Measurements from ENCODE around the gene LIPG. TPM values are rescaled to one million over a fixed set of nuclear protein-coding genes. Genes with fewer than 3 reads are reported as not detected.
"Not testable (repeated sequence)": the region's sequence is repeated elsewhere in the genome, so short reads cannot be mapped to it uniquely, and the experiment has no call there.

LIPG gene
- polyA plus RNA-seq, 4 donors: 39.3 to 72.7 (median 55.9) TPM

- no peak for DNase-seq (ENCODE audit: low read depth in 4 of 4, low spot score in 2 of 4)
Observed at GRCh38 chr18:49546278-49546677, 15.6 kb upstream of the LIPG start.

DNA sequence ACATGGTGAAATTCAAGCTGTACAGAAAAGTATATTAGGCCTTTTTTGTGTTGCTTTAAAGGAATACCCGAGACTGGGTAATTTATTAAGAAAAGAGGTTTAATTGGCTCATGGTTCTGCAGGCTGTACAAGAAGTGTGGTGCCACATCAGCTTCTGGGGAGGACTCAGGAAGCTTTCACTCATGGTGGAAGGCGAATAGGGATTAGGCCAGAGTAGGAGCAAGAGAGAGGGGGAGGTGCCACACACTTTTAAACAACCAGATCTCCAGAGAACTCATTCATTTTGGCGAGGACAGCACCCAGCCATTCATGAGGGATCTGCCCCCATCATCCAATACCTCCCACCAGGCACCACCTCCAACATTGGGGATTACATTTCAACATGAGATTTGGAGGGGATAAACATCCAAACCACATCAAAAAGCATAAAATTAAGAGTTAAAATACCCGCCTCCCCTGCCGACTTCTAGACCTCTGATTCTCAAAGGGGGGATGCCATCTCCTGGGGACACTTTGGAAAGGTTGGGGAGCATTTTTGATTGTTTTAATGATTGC lies 15.1 kb upstream of the LIPG start:
- no peak for DNase-seq (ENCODE audit: low read depth in 4 of 4, low spot score in 2 of 4)

GRCh38 chr18:49547701-49548100 lies 14.2 kb upstream of the LIPG start:
- no peak for DNase-seq (ENCODE audit: low read depth in 4 of 4, low spot score in 2 of 4)

DNA sequence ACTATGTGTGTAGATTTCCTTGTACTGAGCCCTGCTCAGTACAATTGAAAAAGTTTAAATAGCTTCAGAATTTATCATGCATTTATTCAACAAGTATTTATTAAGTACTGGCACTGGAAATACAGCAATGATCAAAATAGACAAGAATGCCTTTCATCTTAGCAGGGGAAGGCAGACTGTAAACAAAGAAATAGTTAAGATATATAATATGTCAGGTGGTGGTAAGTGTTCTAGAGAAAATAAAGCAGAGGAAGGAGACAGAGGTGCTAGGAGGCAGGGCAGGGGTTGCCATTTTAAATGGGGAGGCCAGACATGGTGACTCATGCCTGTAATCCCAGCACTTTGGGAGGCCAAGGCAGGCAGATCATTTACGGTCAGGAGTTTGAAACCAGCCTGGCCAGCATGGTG lies 13.6 kb upstream of the LIPG start:
- no peak for DNase-seq (ENCODE audit: low read depth in 4 of 4, low spot score in 2 of 4)

DNA sequence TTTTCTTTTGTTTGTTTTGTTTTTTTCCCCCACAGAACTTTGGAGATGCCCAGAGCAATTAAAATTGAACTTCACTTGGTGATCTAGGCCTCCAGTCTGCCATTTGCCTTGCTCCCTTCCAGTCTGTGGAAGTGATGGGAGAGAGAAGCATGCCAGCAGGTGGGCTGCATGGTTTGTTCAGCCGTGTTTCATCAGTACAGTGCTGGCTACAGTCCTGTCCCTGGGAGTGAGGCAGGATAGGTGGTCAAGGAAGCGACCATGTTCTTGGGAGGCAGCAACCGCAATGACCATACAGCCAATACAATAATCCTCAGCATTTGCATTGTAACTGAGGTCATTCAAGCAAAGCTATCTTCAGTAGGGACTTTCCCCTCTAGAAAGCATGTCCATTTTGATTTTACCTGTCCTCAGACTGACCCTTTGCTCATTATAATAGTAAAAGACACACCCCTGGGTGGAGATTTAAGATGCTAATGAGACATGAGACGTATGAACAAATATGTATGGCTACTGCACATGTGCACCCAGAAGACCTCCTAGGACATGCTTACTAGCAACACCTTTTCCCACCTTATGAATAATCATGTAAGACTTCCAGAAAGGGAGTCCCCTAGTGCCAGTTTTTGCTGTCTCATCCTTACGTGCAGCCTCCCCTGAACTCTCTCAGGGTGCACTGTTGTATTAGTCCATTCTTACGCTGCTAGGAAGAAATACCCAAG lies 11.1 kb upstream of the LIPG start:
- DNase-seq (ENCODE audit: low read depth in 4 of 4, low spot score in 2 of 4): no peak

GRCh38 chr18:49553003-49553402 lies 8.9 kb upstream of the LIPG start:
- no peak for DNase-seq (ENCODE audit: low read depth in 4 of 4, low spot score in 2 of 4)

DNA sequence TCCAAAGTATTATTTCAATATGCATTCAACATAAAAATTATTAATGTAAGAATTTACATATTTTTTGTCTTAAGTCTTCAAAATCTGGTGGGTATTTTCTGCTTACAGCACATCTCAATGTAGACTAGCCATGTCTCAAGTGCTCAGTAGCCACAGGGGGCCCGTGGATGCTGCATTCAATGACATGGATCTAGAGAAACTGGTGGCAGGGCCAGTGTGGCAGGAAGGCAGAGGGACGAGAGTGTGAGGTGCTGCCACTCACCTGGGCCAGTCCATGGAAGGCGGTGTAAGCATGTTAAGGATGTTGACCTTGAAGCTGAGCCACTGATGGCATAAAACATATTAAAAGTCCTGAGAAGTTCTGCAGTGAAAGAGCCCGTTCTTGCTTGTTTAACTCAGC lies 6.2 kb upstream of the LIPG start:
- no peak for DNase-seq (ENCODE audit: low read depth in 4 of 4, low spot score in 2 of 4)

- no peak for DNase-seq (ENCODE audit: low read depth in 4 of 4, low spot score in 2 of 4)
Observed at GRCh38 chr18:49558356-49558755, 3.5 kb upstream of the LIPG start.

DNA sequence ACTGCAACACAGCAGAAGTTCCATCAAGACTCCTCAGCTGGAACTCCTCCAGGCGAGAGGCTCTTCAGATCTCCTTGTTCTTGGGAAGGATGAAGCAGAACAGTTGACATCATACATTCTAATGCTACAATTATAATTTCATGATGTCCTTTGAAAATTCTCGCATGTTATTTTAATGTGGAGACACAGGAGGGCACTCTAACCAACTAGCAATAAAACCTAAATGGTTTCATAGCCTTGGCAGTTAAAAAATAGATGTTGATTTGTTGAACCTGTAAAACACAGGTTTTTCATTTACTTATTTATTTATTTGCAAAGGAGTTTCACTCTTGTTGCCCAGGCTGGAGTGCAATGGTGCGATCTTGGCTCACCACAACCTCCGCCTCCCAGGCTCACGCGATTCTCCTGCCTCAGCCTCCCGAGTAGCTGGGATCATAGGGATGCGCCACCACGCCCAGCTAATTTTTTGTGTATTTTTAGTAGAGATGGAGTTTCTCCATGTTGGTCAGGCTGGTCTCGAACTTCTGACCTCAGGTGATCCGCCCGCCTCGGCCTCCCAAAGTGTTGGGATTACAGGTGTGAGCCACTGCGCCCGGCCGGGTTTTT lies 2.4 kb upstream of the LIPG start:
- DNase-seq (ENCODE audit: low read depth in 4 of 4, low spot score in 2 of 4): not testable (repeated sequence)

DNA sequence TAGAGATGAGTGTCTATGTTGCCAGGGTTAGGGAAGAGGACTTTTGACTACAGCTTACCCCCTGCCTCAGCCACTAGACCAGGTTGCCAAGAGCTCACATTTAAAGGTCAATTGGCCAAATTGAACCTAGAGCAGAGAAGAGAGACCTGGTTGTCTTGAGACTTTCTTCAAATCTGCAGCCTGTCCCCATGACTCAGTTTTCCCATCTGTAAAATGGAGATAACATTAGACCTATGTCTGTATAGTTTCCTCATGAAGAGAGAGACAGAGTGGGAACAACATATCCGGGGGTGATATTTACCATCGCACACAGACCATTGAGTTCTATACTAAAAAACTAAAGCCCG lies 1.6 kb upstream of the LIPG start:
- DNase-seq (ENCODE audit: low read depth in 4 of 4, low spot score in 2 of 4): no peak

DNA sequence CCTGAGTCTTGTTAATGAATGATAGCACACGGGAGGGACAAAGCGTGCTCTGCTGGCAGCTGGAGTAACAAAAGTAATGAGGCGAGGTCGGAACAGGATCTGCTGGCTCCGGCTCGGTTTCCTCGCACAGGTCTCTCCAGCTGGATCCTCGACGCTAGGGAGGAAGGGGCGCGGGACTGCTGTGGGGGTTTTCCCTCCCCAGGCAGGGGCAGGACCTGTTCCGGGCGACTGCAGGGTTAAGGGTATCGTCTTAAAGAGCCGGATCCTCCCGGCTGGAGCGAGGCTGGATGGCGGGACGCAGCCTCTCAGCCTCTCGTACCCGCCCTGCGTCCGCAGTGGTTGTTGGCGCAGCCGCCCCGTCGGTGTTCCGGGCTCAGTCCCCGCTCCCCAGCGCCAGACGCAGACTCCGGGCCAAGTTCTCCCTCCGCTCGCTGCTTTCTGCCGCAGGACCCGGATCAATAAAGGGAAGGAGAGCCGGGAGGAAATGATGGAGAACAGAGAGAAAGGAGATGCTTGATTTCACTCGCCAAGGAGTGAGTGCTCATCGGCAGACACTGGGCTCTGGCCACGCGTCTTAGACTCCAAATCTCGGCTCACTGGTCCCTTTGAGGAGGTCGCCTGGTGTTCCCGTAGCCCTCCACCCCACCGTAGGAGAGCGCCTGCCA lies 1.1 kb upstream of the LIPG start:
- peak in 3 of 4 donors; percentile 61 to 67 (median 67) for DNase-seq (ENCODE audit: low read depth in 4 of 4, low spot score in 2 of 4)

- no peak for DNase-seq (ENCODE audit: low read depth in 4 of 4, low spot score in 2 of 4)
Observed at GRCh38 chr18:49562481-49563129, 748 bp downstream of the LIPG start.

DNA sequence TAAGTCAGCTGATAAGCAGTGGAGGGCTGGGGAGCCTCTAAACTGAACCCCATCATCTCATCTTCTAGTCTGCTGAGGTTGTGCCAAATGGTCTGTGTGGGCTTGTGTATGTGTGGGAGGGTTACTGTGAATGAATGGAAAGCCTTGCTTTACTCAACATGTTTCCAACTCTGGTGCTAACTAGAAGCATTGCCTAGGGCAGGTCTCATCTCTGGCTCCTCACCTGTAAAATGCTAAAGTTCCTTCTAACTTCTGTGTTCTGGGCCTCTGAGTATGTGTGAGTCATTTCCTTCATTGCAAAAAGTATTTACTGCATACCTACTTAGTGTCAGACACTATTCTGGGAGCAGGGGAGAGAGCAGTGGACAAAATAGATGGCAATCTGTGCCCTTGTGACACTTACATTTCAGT lies 1.3 kb downstream of the LIPG start:
- DNase-seq (ENCODE audit: low read depth in 4 of 4, low spot score in 2 of 4): no peak

DNA sequence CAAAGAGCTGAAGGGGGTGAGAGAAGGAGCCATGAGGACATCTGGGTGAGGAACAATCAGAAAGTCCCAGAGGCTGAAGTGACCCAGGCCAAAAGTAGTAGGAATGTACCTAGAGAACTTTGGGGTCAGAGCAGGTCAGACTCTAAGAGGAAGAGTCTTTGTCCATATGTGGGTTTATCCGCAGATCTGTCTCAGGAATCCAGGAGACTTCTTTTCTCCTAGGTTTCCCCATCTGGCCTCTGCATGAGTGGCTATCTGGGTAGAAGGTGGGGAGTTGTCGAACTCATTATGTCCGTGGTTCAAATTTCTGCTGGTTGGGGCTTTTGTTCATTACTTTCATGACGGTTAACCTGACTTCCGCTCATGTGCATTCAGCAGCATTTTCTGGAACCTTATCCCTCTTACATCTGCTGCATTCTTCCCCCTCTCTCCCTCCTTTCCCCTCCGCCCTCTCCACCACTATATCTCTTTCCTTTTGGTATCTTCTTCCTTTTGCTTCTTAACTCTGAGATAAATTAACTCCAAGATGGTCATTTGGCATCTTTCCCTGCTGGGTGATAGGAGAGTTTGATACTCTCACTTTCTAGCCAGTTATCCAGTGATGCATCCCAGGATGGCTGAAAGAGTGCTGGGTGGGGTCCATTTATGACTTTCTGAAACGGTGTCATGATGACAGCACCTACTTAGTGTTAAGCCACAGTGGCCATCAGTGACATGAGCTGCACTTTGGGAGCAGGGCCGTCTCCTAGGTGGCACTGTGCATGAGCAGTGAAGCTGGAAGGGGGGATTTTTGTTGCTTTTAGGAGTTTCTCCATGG lies 2.1 kb downstream of the LIPG start:
- no peak for DNase-seq (ENCODE audit: low read depth in 4 of 4, low spot score in 2 of 4)

DNA sequence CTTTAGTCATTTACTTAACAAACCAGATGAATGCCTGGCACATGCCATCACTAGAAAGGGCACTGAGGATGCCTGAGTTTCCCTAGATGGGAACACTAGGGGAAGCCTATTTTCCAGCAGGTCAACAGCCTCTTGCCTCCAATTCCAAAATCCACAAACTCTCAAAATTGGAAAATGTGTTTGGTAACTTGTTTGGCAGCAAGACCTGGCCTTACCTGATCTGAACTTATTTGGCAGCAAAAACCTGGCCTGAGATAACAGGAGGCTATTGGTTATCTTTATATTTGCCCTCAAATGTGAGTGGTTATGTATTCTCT lies 2.6 kb downstream of the LIPG start:
- no peak for DNase-seq (ENCODE audit: low read depth in 4 of 4, low spot score in 2 of 4)

DNA sequence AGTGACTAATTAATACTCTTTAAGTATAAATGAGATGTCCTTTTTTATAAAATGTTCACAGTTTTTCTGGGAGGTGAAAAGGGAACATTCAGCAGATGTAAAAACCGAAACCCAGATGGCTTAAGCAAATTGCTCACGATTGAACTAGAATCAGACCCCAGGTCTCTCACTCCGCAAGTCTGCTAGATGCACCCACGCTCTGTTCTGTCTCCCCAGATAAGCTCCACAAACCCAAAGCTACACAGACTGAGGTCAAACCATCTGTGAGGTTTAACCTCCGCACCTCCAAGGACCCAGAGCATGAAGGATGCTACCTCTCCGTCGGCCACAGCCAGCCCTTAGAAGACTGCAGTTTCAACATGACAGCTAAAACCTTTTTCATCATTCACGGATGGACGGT lies 3.2 kb downstream of the LIPG start:
- DNase-seq (ENCODE audit: low read depth in 4 of 4, low spot score in 2 of 4): no peak

DNA sequence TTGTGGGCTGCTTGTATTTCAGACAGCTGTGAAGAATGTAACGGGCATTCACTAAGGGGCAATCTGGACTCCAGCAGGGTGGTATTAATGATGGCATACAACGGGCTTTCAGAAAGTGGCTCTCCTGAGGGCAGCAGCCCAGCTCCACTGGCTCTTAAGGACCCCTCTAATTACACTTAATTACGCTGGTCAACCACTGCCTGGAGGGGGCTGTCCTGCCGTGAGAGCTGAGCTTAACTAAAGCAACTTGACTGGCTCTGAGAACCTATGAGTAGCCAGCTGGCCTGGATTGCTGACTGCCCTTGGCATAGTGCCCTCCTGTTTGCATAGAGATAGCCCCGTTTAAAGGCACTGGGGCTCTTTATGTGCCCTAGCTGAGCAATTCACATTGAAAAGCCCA lies 3.8 kb downstream of the LIPG start:
- no peak for DNase-seq (ENCODE audit: low read depth in 4 of 4, low spot score in 2 of 4)

DNA sequence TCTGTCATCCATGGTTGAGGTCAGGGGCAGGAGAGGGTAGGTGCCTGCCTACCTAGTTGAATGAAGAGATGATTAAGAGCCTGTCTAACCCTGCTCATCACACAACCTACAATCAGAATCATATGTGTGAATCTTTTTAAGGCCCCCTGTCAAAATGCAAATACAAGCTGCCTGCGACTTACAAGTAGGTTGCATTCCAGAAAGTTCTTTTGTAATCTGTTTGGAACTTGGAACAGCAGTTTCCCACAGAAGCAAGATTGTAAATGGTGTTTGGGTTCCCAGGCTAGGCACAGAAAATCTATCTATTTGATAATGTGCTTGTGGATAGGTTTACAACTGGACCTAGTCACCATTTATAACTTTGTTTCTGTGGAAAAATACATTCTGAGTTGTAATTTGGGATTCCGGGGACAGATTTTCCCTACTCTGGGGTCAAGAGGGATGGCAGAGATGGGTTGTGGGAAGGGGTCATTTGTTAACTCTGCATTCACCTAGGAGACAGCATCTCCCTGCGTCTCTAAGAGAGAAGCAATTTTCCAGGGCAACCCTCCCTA lies 4.4 kb downstream of the LIPG start:
- DNase-seq (ENCODE audit: low read depth in 4 of 4, low spot score in 2 of 4): no peak

- DNase-seq (ENCODE audit: low read depth in 4 of 4, low spot score in 2 of 4): no peak
Observed at GRCh38 chr18:49566985-49567384, 5.1 kb downstream of the LIPG start.

DNA sequence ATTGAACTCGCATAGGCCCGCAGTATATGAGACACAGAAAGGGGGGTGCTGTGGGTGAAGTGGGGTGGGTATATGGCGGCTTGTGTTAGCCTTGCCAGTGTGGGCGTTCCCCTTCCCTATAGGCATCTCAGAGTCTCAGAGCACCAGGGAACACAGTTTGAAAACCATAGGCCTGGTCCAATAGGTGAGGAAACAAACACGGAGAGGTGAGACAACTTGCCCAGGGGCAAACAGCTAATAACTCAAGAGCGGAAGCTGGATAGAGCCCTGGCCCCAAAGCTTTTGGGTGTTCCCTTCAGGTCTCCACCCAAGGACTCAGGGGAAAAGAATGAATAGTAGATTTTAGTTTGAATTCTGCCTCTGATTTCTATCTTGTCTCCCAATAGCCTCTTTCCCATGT lies 7.9 kb downstream of the LIPG start:
- DNase-seq (ENCODE audit: low read depth in 4 of 4, low spot score in 2 of 4): no peak
